Measurements from ENCODE around the gene MED16.

DNA sequence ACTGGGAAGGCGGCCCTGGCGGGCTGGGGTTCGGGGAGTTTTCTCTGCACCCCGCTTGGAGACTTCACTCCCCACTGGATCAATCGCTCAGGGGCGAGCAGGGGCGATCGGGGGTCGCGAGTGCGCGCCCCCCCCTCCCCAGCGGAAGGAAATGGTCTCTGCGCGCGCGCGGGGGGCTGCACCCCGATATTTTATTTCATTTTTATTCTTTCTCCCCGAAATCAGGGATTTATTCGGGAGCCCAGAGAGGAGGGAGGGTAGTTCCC lies 33.3 kb upstream of the MED16 start:
- TF ChIP-seq, protein P1, sequence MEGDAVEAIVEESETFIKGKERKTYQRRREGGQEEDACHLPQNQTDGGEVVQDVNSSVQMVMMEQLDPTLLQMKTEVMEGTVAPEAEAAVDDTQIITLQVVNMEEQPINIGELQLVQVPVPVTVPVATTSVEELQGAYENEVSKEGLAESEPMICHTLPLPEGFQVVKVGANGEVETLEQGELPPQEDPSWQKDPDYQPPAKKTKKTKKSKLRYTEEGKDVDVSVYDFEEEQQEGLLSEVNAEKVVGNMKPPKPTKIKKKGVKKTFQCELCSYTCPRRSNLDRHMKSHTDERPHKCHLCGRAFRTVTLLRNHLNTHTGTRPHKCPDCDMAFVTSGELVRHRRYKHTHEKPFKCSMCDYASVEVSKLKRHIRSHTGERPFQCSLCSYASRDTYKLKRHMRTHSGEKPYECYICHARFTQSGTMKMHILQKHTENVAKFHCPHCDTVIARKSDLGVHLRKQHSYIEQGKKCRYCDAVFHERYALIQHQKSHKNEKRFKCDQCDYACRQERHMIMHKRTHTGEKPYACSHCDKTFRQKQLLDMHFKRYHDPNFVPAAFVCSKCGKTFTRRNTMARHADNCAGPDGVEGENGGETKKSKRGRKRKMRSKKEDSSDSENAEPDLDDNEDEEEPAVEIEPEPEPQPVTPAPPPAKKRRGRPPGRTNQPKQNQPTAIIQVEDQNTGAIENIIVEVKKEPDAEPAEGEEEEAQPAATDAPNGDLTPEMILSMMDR (IDR thresholded peaks at IDR 0.05; ENCODE audit: borderline replicate concordance, extremely low read depth, low read length, poor library complexity, severe bottlenecking): no peak
- TF ChIP-seq EZH2 (IDR thresholded peaks at IDR 0.05; ENCODE audit: borderline replicate concordance, low read depth, low read length, severe bottlenecking): no peak
